Left lung (tissue), 10 donors: Measurements from ENCODE around the gene SLC25A12. TPM values are rescaled to one million over a fixed set of nuclear protein-coding genes. Genes with fewer than 3 reads are reported as not detected.

Experiments used
- ATAC-seq: fragments of 200-7000 bp; cut with Tn5 transposase; one replicate; pipeline ENCODE4 v1.9.1; 2020; ENCODE audit warnings: moderate library complexity
- DNase-seq, 4 donors: peaks; one replicate each; pipeline ENCODE4 v3.0.0-alpha.2; 2013 to 2020
- H3K27ac ChIP-seq, 2 donors: fragments of 200-600 bp; sonication (generic) in 1 of 2; one replicate each; pipeline versions ENCODE4 v1.5.0 to v1.8.0; 2020 to 2021
- H3K27me3 ChIP-seq, 2 donors: fragments of 200-600 bp; sonication (generic) in 1 of 2; one replicate each; pipeline versions ENCODE4 v1.5.0 to v1.8.0; 2020 to 2021
- H3K36me3 ChIP-seq, 2 donors: fragments of 200-600 bp; sonication (generic) in 1 of 2; one replicate each; pipeline versions ENCODE4 v1.5.0 to v1.8.0; 2020 to 2021
- H3K4me1 ChIP-seq, 2 donors: fragments of 200-600 bp; one replicate each; pipeline ENCODE4 v1.8.0; 2021
- H3K4me3 ChIP-seq, 2 donors: fragments of 200-600 bp; sonication (generic) in 1 of 2; one replicate each; pipeline versions ENCODE4 v1.5.0 to v1.8.0; 2020 to 2021; ENCODE audit warnings: mild to moderate bottlenecking in 1 of 2
- H3K9me3 ChIP-seq, 2 donors: fragments of 200-600 bp; sonication (generic) in 1 of 2; one replicate each; pipeline versions ENCODE4 v1.5.0 to v1.8.0; 2020 to 2021
- CTCF ChIP-seq, 2 donors: fragments of 200-600 bp; sonication (generic) in 1 of 2; IDR thresholded peaks; one replicate each; pipeline versions ENCODE4 v1.5.0 to v1.8.0; 2021; ENCODE audit warnings: antibody characterized with exemption in 2 of 2
- intact Hi-C, 2 donors: fragments of 100-400 bp; cut with DNase I; formaldehyde crosslinking; loops; one replicate each; pipeline versions ENCODE4 v1.11.2 to v1.14.2; 2022
- polyA plus RNA-seq, 6 donors: library from polyadenylated mRNA; unstranded; fragments of 120-200 nt; gene quantifications; one replicate each; pipeline ENCODE4 v1.2.1, GENCODE V29; 2013; ENCODE audit not compliant: insufficient read length in 6 of 6
- total RNA-seq, 2 donors: library from RNA; stranded (reverse); fragmentation: NEBNext Ultra II Directional; extraction: Animal tissue kit (Norgen Biotek cat#: 25700); gene quantifications; one replicate each; pipeline ENCODE4 v1.2.1, GENCODE V29; 2021
- donor health status: DM: no; HTN: yes; CAD: no.
- donor health status: DM: no; HTN: no; CAD: no.

The SLC25A12 gene
- total and polyA plus RNA-seq, 8 donors: 10.1 to 32.2 (median 25.5) TPM

GRCh38 chr2:171819453-171819852 is 74.6 kb downstream of the SLC25A12 start:
- no peak for TF ChIP-seq CTCF (IDR thresholded peaks at IDR 0.05)
- DNase-seq (no peak), ATAC-seq (no peak)
- Histone ChIP-seq H3K36me3 (no peaks in the 10 kb centered on the region), H3K9me3 (no peaks in the 10 kb centered on the region), H3K4me1 (no peaks in the 10 kb centered on the region), H3K27ac (no peak overlapping the region), H3K27me3 (no peaks in the 10 kb centered on the region), H3K4me3 (no peak overlapping the region)
- intact Hi-C loops: loop anchor here in 1 of 2 donors (10.0 kb wide), 1 partner anchor 285 kb away; the partner anchor contains the start of gene DLX2

DNA sequence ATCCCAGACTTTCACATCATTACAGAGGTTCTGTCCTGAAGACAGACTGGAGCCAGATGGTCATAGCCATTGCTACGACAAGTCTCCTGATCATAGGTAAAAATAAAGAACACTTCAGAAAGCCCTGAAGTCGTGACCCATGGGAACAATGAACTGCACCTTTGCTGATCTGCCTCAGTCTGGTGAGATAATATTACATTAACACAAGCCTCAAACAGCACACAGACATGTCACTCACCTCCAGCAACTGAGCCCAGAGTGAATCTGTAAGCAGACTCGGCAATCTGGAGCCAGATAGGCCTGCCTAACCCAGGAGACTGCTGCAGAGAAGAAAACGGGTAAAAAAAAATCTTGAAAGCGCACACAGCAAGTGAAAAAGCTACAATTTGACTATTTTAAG is 79.2 kb downstream of the SLC25A12 start:
- H3K27me3 ChIP-seq: no peaks in the 10 kb centered on the region
- H3K27ac ChIP-seq: no peak overlapping the region
- ATAC-seq (no peak), DNase-seq (no peak)
- H3K4me3 ChIP-seq: no peak overlapping the region
- TF ChIP-seq CTCF (IDR thresholded peaks at IDR 0.05): no peak
- H3K36me3 ChIP-seq: no peaks in the 10 kb centered on the region
- intact Hi-C loops: loop anchor here in 1 of 2 donors (10.0 kb wide), 1 partner anchor 290 kb away; the partner anchor contains the start of gene DLX2
- no peaks in the 10 kb centered on the region for H3K4me1 ChIP-seq
- H3K9me3 ChIP-seq: no peaks in the 10 kb centered on the region

DNA sequence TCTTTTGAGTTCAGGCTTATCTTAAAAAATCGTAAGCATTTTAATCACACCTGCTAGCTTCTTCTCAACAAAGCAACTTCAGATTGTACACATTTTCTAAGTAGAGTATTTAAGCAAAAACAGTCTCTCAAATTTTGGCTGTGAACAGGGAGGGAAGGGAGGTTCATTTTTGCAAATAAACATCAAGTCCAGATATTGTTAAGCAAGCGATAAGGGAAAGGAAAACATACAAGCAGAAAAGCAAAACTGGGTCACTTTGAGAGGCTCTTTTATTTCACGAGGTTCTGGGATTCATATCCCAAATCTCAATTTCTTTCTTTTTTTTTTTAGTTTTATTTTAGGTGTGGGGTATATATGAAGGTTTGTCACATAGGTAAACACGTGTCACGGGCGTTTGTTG is 79.9 kb downstream of the SLC25A12 start:
- no peaks in the 10 kb centered on the region for H3K4me1 ChIP-seq
- ATAC-seq: no peak
- intact Hi-C loops: loop anchor here in 1 of 2 donors (10.0 kb wide), 1 partner anchor 291 kb away; the partner anchor contains the start of gene DLX2
- no peaks in the 10 kb centered on the region for H3K36me3 ChIP-seq
- H3K27me3 ChIP-seq: no peaks in the 10 kb centered on the region
- H3K4me3 ChIP-seq: no peak overlapping the region
- H3K27ac ChIP-seq: no peak overlapping the region
- H3K9me3 ChIP-seq: no peaks in the 10 kb centered on the region
- TF ChIP-seq CTCF (IDR thresholded peaks at IDR 0.05): no peak
- no peak for DNase-seq

- ATAC-seq (no peak), DNase-seq (no peak)
- no peak for TF ChIP-seq CTCF (IDR thresholded peaks at IDR 0.05)
- H3K27me3 ChIP-seq: no peaks in the 10 kb centered on the region
- H3K9me3 ChIP-seq: no peaks in the 10 kb centered on the region
- no peaks in the 10 kb centered on the region for H3K36me3 ChIP-seq
- intact Hi-C loops: loop anchor here in 1 of 2 donors (10.0 kb wide), 1 partner anchor 291 kb away; the partner anchor contains the start of gene DLX2
- no peaks in the 10 kb centered on the region for H3K4me1 ChIP-seq
- H3K4me3 ChIP-seq: no peak overlapping the region
- no peak overlapping the region for H3K27ac ChIP-seq
These were observed 80.3 kb downstream of the SLC25A12 start for GRCh38 chr2:171813729-171814128.

GRCh38 chr2:171813126-171813525 is 80.9 kb downstream of the SLC25A12 start:
- intact Hi-C loops: loop anchor here in 1 of 2 donors (10.0 kb wide), 1 partner anchor 292 kb away; the partner anchor contains the start of gene DLX2
- no peaks in the 10 kb centered on the region for H3K9me3 ChIP-seq
- H3K4me1 ChIP-seq: no peaks in the 10 kb centered on the region
- DNase-seq (no peak), ATAC-seq (no peak)
- no peaks in the 10 kb centered on the region for H3K27me3 ChIP-seq
- no peak overlapping the region for H3K27ac ChIP-seq
- no peak overlapping the region for H3K4me3 ChIP-seq
- no peak for TF ChIP-seq CTCF (IDR thresholded peaks at IDR 0.05)
- H3K36me3 ChIP-seq: no peaks in the 10 kb centered on the region
